T-helper 17 cell (primary cell): Measurements from ENCODE around the gene ATXN2L. TPM values are rescaled to one million over a fixed set of nuclear protein-coding genes. Genes with fewer than 3 reads are reported as not detected.

Experiments
- ATAC-seq: fragments of 150-1000 bp; cut with Tn5 transposase; 2 replicates; pipeline ENCODE4 v1.10.0; 2021; ENCODE audit warnings: mild to moderate bottlenecking, moderate library complexity
- DNase-seq, 3 donors: peaks; one replicate each; pipeline versions ENCODE4 v3.0.0 to v3.0.0-alpha.2; 2020 to 2021
- H3K9me3 ChIP-seq: one replicate; pipeline ENCODE4 v1.7.0; 2013; ENCODE audit warnings: low read length, mild to moderate bottlenecking; ENCODE audit not compliant: control insufficient read depth, poor library complexity, severe bottlenecking
- H3K27ac Mint-ChIP-seq: one replicate; pipeline ENCODE4 v1.8.0; 2022; ENCODE audit warnings: mild to moderate bottlenecking, moderate library complexity, mixed read lengths
- H3K27me3 Mint-ChIP-seq: one replicate; pipeline ENCODE4 v1.8.0; 2022; ENCODE audit warnings: mixed read lengths
- H3K36me3 Mint-ChIP-seq: one replicate; pipeline ENCODE4 v1.8.0; 2022; ENCODE audit warnings: low read depth, mixed read lengths
- H3K4me1 Mint-ChIP-seq: one replicate; pipeline ENCODE4 v1.8.0; 2022; ENCODE audit warnings: mild to moderate bottlenecking, mixed read lengths
- H3K4me3 Mint-ChIP-seq: one replicate; pipeline ENCODE4 v1.8.0; 2022; ENCODE audit warnings: mild to moderate bottlenecking, moderate library complexity, mixed read lengths
- total RNA-seq, 4 donors: library from RNA in 2 of 4; stranded (reverse) in 2 of 4; gene quantifications; one replicate each; pipeline ENCODE4 v1.2.3 and lab custom pipeline; 2022 to 2026

The ATXN2L gene
- total RNA-seq, 2 donors from 2014 or later, result 348 to 372 TPM

GRCh38 chr16:28829747-28830146 is 6.9 kb downstream of the ATXN2L start:
- ATAC-seq (no peak), DNase-seq (no peak)
- no peaks in the 10 kb centered on the region for H3K27me3 Mint-ChIP-seq
- peaks cover 12% of the 10 kb centered on the region for H3K36me3 Mint-ChIP-seq
- H3K9me3 ChIP-seq, result no peaks in the 10 kb centered on the region
- peaks cover 24% of the 10 kb centered on the region for H3K4me1 Mint-ChIP-seq
- no peak overlapping the region for H3K4me3 Mint-ChIP-seq
- H3K27ac Mint-ChIP-seq, result no peak overlapping the region

GRCh38 chr16:28830531-28830930 is 7.7 kb downstream of the ATXN2L start:
- Mint-ChIP-seq H3K4me3 (no peak overlapping the region), H3K27me3 (no peaks in the 10 kb centered on the region), H3K36me3 (peaks cover 12% of the 10 kb centered on the region), H3K27ac (no peak overlapping the region), H3K4me1 (peaks cover 23% of the 10 kb centered on the region)
- ATAC-seq (no peak), DNase-seq (no peak)
- H3K9me3 ChIP-seq, result no peaks in the 10 kb centered on the region

GRCh38 chr16:28834349-28834748 is 11.6 kb downstream of the ATXN2L start:
- H3K4me3 Mint-ChIP-seq, result no peak overlapping the region
- H3K9me3 ChIP-seq, result no peaks in the 10 kb centered on the region
- peaks cover 22% of the 10 kb centered on the region for H3K4me1 Mint-ChIP-seq
- peaks cover 12% of the 10 kb centered on the region for H3K36me3 Mint-ChIP-seq
- H3K27ac Mint-ChIP-seq, result peak overlapping the region; percentile 72
- DNase-seq (no peak), ATAC-seq (no peak)
- no peaks in the 10 kb centered on the region for H3K27me3 Mint-ChIP-seq

- Mint-ChIP-seq H3K27ac (peak overlapping the region; percentile 72), H3K4me1 (peaks cover 22% of the 10 kb centered on the region), H3K27me3 (no peaks in the 10 kb centered on the region), H3K36me3 (peaks cover 11% of the 10 kb centered on the region), H3K4me3 (no peak overlapping the region)
- ATAC-seq (no peak), DNase-seq (no peak)
- H3K9me3 ChIP-seq, result no peaks in the 10 kb centered on the region
Observed at GRCh38 chr16:28834873-28835863, 12.4 kb downstream of the ATXN2L start.

- DNase-seq (no peak), ATAC-seq (no peak)
- Mint-ChIP-seq H3K36me3 (peaks cover 10% of the 10 kb centered on the region), H3K4me3 (no peak overlapping the region), H3K27ac (no peak overlapping the region), H3K4me1 (peaks cover 22% of the 10 kb centered on the region), H3K27me3 (no peaks in the 10 kb centered on the region)
- no peaks in the 10 kb centered on the region for H3K9me3 ChIP-seq
Observed at GRCh38 chr16:28835864-28836760, 13.3 kb downstream of the ATXN2L start.

- Mint-ChIP-seq H3K4me1 (peaks cover 22% of the 10 kb centered on the region), H3K27ac (no peak overlapping the region), H3K36me3 (peaks cover 10% of the 10 kb centered on the region), H3K27me3 (no peaks in the 10 kb centered on the region), H3K4me3 (no peak overlapping the region)
- ATAC-seq (no peak), DNase-seq (no peak)
- H3K9me3 ChIP-seq, result no peaks in the 10 kb centered on the region
Observed at GRCh38 chr16:28836761-28837064, 13.9 kb downstream of the ATXN2L start.

GRCh38 chr16:28837672-28838557 is 15.1 kb downstream of the ATXN2L start:
- Mint-ChIP-seq H3K36me3 (peaks cover 2% of the 10 kb centered on the region), H3K27ac (peak overlapping the region; percentile 72), H3K4me1 (peaks cover 15% of the 10 kb centered on the region), H3K4me3 (no peak overlapping the region), H3K27me3 (no peaks in the 10 kb centered on the region)
- H3K9me3 ChIP-seq, result no peaks in the 10 kb centered on the region
- ATAC-seq, result no peak
- no peak for DNase-seq

GRCh38 chr16:28838558-28838918 is 15.7 kb downstream of the ATXN2L start:
- H3K9me3 ChIP-seq, result no peaks in the 10 kb centered on the region
- no peaks in the 10 kb centered on the region for H3K27me3 Mint-ChIP-seq
- H3K4me1 Mint-ChIP-seq, result peaks cover 10% of the 10 kb centered on the region
- H3K36me3 Mint-ChIP-seq, result peaks cover 2% of the 10 kb centered on the region
- DNase-seq (no peak), ATAC-seq (no peak)
- no peak overlapping the region for H3K4me3 Mint-ChIP-seq
- H3K27ac Mint-ChIP-seq, result peak overlapping the region; percentile 72

- H3K4me3 Mint-ChIP-seq, result no peak overlapping the region
Observed at GRCh38 chr16:28839004-28839639, 16.3 kb downstream of the ATXN2L start.

GRCh38 chr16:28839899-28840298 is 17.1 kb downstream of the ATXN2L start:
- H3K9me3 ChIP-seq, result no peaks in the 10 kb centered on the region
- Mint-ChIP-seq H3K27me3 (no peaks in the 10 kb centered on the region), H3K4me1 (peaks cover 11% of the 10 kb centered on the region), H3K36me3 (peaks cover 2% of the 10 kb centered on the region), H3K27ac (no peak overlapping the region), H3K4me3 (no peak overlapping the region)
- ATAC-seq, result no peak
- no peak for DNase-seq

More at GRCh38 chr16:28839004-28839639, 16.3 kb downstream of the ATXN2L start:
- H3K9me3 ChIP-seq, result no peaks in the 10 kb centered on the region
- no peaks in the 10 kb centered on the region for H3K27me3 Mint-ChIP-seq
- H3K4me1 Mint-ChIP-seq, result peaks cover 8% of the 10 kb centered on the region
- H3K27ac Mint-ChIP-seq, result peak overlapping the region; percentile 72
- ATAC-seq (no peak), DNase-seq (no peak)
- peaks cover 2% of the 10 kb centered on the region for H3K36me3 Mint-ChIP-seq

- DNase-seq (no peak), ATAC-seq (no peak)
- H3K4me3 Mint-ChIP-seq, result peak overlapping the region; percentile 72
- H3K9me3 ChIP-seq, result no peaks in the 10 kb centered on the region
- H3K4me1 Mint-ChIP-seq, result peaks cover 29% of the 10 kb centered on the region
- H3K27ac Mint-ChIP-seq, result no peak overlapping the region
- no peaks in the 10 kb centered on the region for H3K27me3 Mint-ChIP-seq
- peaks cover 2% of the 10 kb centered on the region for H3K36me3 Mint-ChIP-seq
Observed at GRCh38 chr16:28842696-28843095, 19.9 kb downstream of the ATXN2L start.

- H3K36me3 Mint-ChIP-seq, result no peaks in the 10 kb centered on the region
- no peak for ATAC-seq
- H3K4me3 Mint-ChIP-seq, result no peak overlapping the region
Observed at GRCh38 chr16:28843766-28844165, 21.0 kb downstream of the ATXN2L start.

More at GRCh38 chr16:28843766-28844165, 21.0 kb downstream of the ATXN2L start:
- H3K4me1 Mint-ChIP-seq, result peaks cover 25% of the 10 kb centered on the region
- peak overlapping the region; percentile 98 for H3K27ac Mint-ChIP-seq
- H3K27me3 Mint-ChIP-seq, result no peaks in the 10 kb centered on the region
- H3K9me3 ChIP-seq, result no peaks in the 10 kb centered on the region
- no peak for DNase-seq
